HEK293 (cell line): ENCODE data around the gene ACTR1A.

ENCODE experiments used
- CTCF ChIP-seq: fragments of 450-650 bp; formaldehyde crosslinking; IDR thresholded peaks from 2 replicates; pipeline ENCODE4 v1.5.1; 2016; ENCODE audit warnings: missing biosample characterization, missing genetic modification characterization
- EGR2 ChIP-seq: fragments of 450-650 bp; formaldehyde crosslinking; IDR thresholded peaks from 2 replicates; pipeline ENCODE4 v1.5.1; 2016; ENCODE audit warnings: low read depth, missing biosample characterization, missing genetic modification characterization
- HOXD13 ChIP-seq: sonication (generic); formaldehyde crosslinking; IDR thresholded peaks from 2 replicates; pipeline ENCODE4 v1.8.0; 2022; ENCODE audit warnings: missing genetic modification reagents, borderline replicate concordance
- INSM2 ChIP-seq: fragments of 450-650 bp; formaldehyde crosslinking; IDR thresholded peaks from 2 replicates; pipeline ENCODE4 v1.5.1; 2016; ENCODE audit warnings: missing biosample characterization, missing genetic modification characterization
- KLF1 ChIP-seq: fragments of 450-650 bp; formaldehyde crosslinking; IDR thresholded peaks from 2 replicates; pipeline ENCODE4 v1.5.1; 2016; ENCODE audit warnings: missing biosample characterization, missing genetic modification characterization
- OSR2 ChIP-seq: fragments of 450-650 bp; formaldehyde crosslinking; IDR thresholded peaks from 2 replicates; pipeline ENCODE4 v1.5.1; 2016; ENCODE audit warnings: missing biosample characterization, missing genetic modification characterization
- TSHZ1 ChIP-seq: fragments of 450-650 bp; formaldehyde crosslinking; IDR thresholded peaks from 2 replicates; pipeline ENCODE4 v1.5.1; 2016; ENCODE audit warnings: missing biosample characterization, missing genetic modification characterization, borderline replicate concordance
- ZBTB10 ChIP-seq: fragments of 450-650 bp; formaldehyde crosslinking; IDR thresholded peaks from 2 replicates; pipeline ENCODE4 v1.5.1; 2016; ENCODE audit warnings: missing biosample characterization, missing genetic modification characterization
- ZBTB21 ChIP-seq: fragments of 450-650 bp; formaldehyde crosslinking; IDR thresholded peaks from 2 replicates; pipeline ENCODE4 v1.5.1; 2017; ENCODE audit warnings: missing biosample characterization, missing genetic modification characterization
- ZBTB48 ChIP-seq: fragments of 450-650 bp; formaldehyde crosslinking; IDR thresholded peaks from 2 replicates; pipeline ENCODE4 v1.5.1; 2016; ENCODE audit warnings: missing biosample characterization, missing genetic modification characterization
- ZFP69B ChIP-seq: fragments of 450-650 bp; formaldehyde crosslinking; IDR thresholded peaks from 2 replicates; pipeline ENCODE4 v1.5.1; 2016; ENCODE audit warnings: missing biosample characterization, missing genetic modification characterization
- ZNF148 ChIP-seq: fragments of 450-650 bp; formaldehyde crosslinking; IDR thresholded peaks from 2 replicates; pipeline ENCODE4 v1.5.0; 2017; ENCODE audit warnings: missing biosample characterization, missing genetic modification characterization, borderline replicate concordance
- ZNF24 ChIP-seq: fragments of 450-650 bp; formaldehyde crosslinking; IDR thresholded peaks from 2 replicates; pipeline ENCODE4 v1.5.1; 2016; ENCODE audit warnings: missing biosample characterization, missing genetic modification characterization
- ZNF274 ChIP-seq, 2 experiments: fragments of 200-500 bp in 1 of 2; fragments of 450-650 bp in 1 of 2; sonication (Bioruptor generic) in 1 of 2; formaldehyde crosslinking in 1 of 2; IDR thresholded peaks; 2 replicates each; pipeline versions ENCODE4 v1.5.1 to v1.6.1; 2014 to 2016; ENCODE audit warnings: borderline replicate concordance in 1 of 2, inconsistent platforms in 1 of 2, low read length in 1 of 2, missing biosample characterization in 1 of 2, missing genetic modification characterization in 1 of 2
- ZNF292 ChIP-seq: fragments of 450-650 bp; formaldehyde crosslinking; IDR thresholded peaks from 2 replicates; pipeline ENCODE4 v1.5.1; 2016; ENCODE audit warnings: low read depth, missing biosample characterization, missing genetic modification characterization, borderline replicate concordance
- ZNF324 ChIP-seq: fragments of 450-650 bp; formaldehyde crosslinking; IDR thresholded peaks from 2 replicates; pipeline ENCODE4 v1.5.1; 2016; ENCODE audit warnings: missing biosample characterization, missing genetic modification characterization
- ZNF350 ChIP-seq: fragments of 450-650 bp; formaldehyde crosslinking; IDR thresholded peaks from 2 replicates; pipeline ENCODE4 v1.5.0; 2017; ENCODE audit warnings: missing biosample characterization, mild to moderate bottlenecking, missing genetic modification characterization
- ZNF585B ChIP-seq: fragments of 450-650 bp; formaldehyde crosslinking; IDR thresholded peaks from 2 replicates; pipeline ENCODE4 v1.5.1; 2016; ENCODE audit warnings: missing biosample characterization, missing genetic modification characterization
- ZNF600 ChIP-seq: fragments of 450-650 bp; formaldehyde crosslinking; IDR thresholded peaks from 2 replicates; pipeline ENCODE4 v1.5.1; 2016; ENCODE audit warnings: missing biosample characterization, missing genetic modification characterization
- ZNF623 ChIP-seq: fragments of 450-650 bp; formaldehyde crosslinking; IDR thresholded peaks from 2 replicates; pipeline ENCODE4 v1.5.1; 2016; ENCODE audit warnings: missing biosample characterization, missing genetic modification characterization
- ZNF624 ChIP-seq: fragments of 450-650 bp; formaldehyde crosslinking; IDR thresholded peaks from 2 replicates; pipeline ENCODE4 v1.5.1; 2017; ENCODE audit warnings: missing biosample characterization, missing genetic modification characterization
- ZNF645 ChIP-seq: fragments of 450-650 bp; formaldehyde crosslinking; IDR thresholded peaks from 2 replicates; pipeline ENCODE4; 2016; ENCODE audit warnings: missing biosample characterization, missing genetic modification characterization
- ZNF776 ChIP-seq: fragments of 450-650 bp; formaldehyde crosslinking; IDR thresholded peaks from 2 replicates; pipeline ENCODE4 v1.5.0; 2017; ENCODE audit warnings: missing biosample characterization, missing genetic modification characterization, borderline replicate concordance
- ZNF843 ChIP-seq: fragments of 450-650 bp; formaldehyde crosslinking; IDR thresholded peaks from 2 replicates; pipeline ENCODE4 v1.5.1; 2016; ENCODE audit warnings: missing biosample characterization, missing genetic modification characterization
- ZSCAN23 ChIP-seq: fragments of 450-650 bp; formaldehyde crosslinking; IDR thresholded peaks from 2 replicates; pipeline ENCODE4 v1.5.1; 2016; ENCODE audit warnings: missing biosample characterization, missing genetic modification characterization

The ACTR1A gene

GRCh38 chr10:102504179-102504975, 1.9 kb upstream of the ACTR1A start (continued):
- peak; percentile 99 for TF ChIP-seq EGR2 (tag by site-specific recombination)
- peak; percentile 87 for TF ChIP-seq ZNF624 (tag by site-specific recombination)
- TF ChIP-seq ZNF24 (tag by site-specific recombination), result 0 out of 2 replicates have a peak, but pooled peaks have one; percentile 50
- TF ChIP-seq CTCF (tag by site-specific recombination), result peak; percentile 38
- peak; percentile 40 for TF ChIP-seq ZBTB21 (tag by site-specific recombination)
- TF ChIP-seq ZBTB48 (tag by site-specific recombination), result peak; percentile 34
- no peak; the same call in none of the 2 replicates for TF ChIP-seq INSM2 (tag by site-specific recombination)
- TF ChIP-seq ZNF623 (tag by site-specific recombination), result no peak
- TF ChIP-seq ZNF350 (tag by site-specific recombination), result no peak
- TF ChIP-seq ZNF645 (tag by site-specific recombination), result no peak
- no peak for TF ChIP-seq ZNF776 (tag by site-specific recombination)
- no peak for TF ChIP-seq ZNF600 (tag by site-specific recombination)
- no peak; the same call in 1 of the 2 replicates for TF ChIP-seq OSR2 (tag by site-specific recombination)
- peak; percentile 44; the same call in 1 of the 2 replicates for TF ChIP-seq ZNF843 (tag by site-specific recombination)
- TF ChIP-seq ZNF324 (tag by site-specific recombination), result peak; percentile 71; the same call in 1 of the 2 replicates
- no peak; the same call in 1 of the 2 replicates for TF ChIP-seq ZFP69B (tag by site-specific recombination)
- TF ChIP-seq HOXD13 (CRISPR knock-in tag), result no peak
- TF ChIP-seq ZNF585B (tag by site-specific recombination), result no peak
- TF ChIP-seq ZNF292 (tag by site-specific recombination), result no peak
- TF ChIP-seq ZNF148, result no peak
- no peak; the same call in 1 of the 2 replicates for TF ChIP-seq KLF1
- 0 out of 2 replicates have a peak, but pooled peaks have one; percentile 15 for TF ChIP-seq ZSCAN23
- 0 out of 2 replicates have a peak, but pooled peaks have one; percentile 12 for TF ChIP-seq TSHZ1 (tag by site-specific recombination)
- no peak for TF ChIP-seq ZNF274 (IDR thresholded peaks at IDR 0.05; ENCODE audit: low read length)
- TF ChIP-seq ZNF274 (tag by site-specific recombination; IDR thresholded peaks at IDR 0.05; ENCODE audit: borderline replicate concordance), result no peak; the same call in 1 of the 2 replicates
- peak; percentile 94 for TF ChIP-seq ZBTB10 (tag by site-specific recombination)
